ENCODE measurements around the gene SLC36A1.

- no peak for TF ChIP-seq CTCF (IDR thresholded peaks at IDR 0.05)
- no peak for TF ChIP-seq POLR2A (IDR thresholded peaks at IDR 0.05)
- TF ChIP-seq POLR2AphosphoS5 (IDR thresholded peaks at IDR 0.05), result no peak
These were observed 18.1 kb downstream of the SLC36A1 start for GRCh38 chr5:151465476-151465875.
